DND-41 (cell line): ENCODE results near the gene RALGAPA2.

ENCODE experiments used
- EZH2 ChIP-seq: IDR thresholded peaks from 3 replicates; pipeline ENCODE4 v1.6.1; 2012; ENCODE audit warnings: borderline replicate concordance, low read depth, mild to moderate bottlenecking, moderate library complexity, low read length, inconsistent platforms; ENCODE audit not compliant: severe bottlenecking
- TF ChIP-seq, protein P1 (sequence below): IDR thresholded peaks from 2 replicates; pipeline ENCODE4 v1.5.1; 2012; ENCODE audit warnings: borderline replicate concordance, low read length, moderate library complexity, mild to moderate bottlenecking; ENCODE audit not compliant: poor library complexity, severe bottlenecking; ENCODE audit errors: extremely low read depth

DNA sequence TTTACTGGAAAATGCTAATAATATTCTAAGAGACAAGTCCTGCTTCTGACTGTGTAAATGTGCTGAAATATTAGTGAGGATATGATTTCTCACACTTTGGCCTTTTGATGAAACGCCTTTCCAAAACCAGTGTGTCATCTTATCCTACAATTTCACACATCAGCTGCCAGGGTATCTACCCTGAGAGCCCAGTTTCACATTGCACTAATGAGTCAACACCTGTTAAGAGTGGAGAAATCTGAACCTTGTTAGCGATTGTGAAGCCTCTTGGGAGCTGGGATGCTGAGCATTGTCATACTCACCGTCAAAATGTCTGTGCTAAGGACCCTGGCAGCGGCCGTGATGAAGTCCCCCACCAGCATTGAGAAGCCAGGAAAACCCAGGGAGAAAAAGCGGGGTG lies 166.0 kb downstream of the RALGAPA2 start:
- TF ChIP-seq, protein P1, sequence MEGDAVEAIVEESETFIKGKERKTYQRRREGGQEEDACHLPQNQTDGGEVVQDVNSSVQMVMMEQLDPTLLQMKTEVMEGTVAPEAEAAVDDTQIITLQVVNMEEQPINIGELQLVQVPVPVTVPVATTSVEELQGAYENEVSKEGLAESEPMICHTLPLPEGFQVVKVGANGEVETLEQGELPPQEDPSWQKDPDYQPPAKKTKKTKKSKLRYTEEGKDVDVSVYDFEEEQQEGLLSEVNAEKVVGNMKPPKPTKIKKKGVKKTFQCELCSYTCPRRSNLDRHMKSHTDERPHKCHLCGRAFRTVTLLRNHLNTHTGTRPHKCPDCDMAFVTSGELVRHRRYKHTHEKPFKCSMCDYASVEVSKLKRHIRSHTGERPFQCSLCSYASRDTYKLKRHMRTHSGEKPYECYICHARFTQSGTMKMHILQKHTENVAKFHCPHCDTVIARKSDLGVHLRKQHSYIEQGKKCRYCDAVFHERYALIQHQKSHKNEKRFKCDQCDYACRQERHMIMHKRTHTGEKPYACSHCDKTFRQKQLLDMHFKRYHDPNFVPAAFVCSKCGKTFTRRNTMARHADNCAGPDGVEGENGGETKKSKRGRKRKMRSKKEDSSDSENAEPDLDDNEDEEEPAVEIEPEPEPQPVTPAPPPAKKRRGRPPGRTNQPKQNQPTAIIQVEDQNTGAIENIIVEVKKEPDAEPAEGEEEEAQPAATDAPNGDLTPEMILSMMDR = no peak
- no peak for TF ChIP-seq EZH2
